A549 treated with ZK216348 at 1 μM for 4 hours (cell line): Measurements from ENCODE around the gene UHRF2. TPM values are rescaled to one million over a fixed set of nuclear protein-coding genes. Genes with fewer than 3 reads are reported as not detected.

ENCODE experiments used
- total RNA-seq: library from RNA; stranded (reverse); fragments of 200-300 nt; extraction: Qiagen RNA extraction; gene quantifications from 5 replicates; pipeline ENCODE4 v1.2.3, GENCODE V29; 2022; ENCODE audit warnings: low read depth

The UHRF2 gene
- total RNA-seq, result 19.9 to 33.7 TPM (median 33.5 TPM) in 5 replicates

GRCh38 chr9:6412487-6413364, at the start of gene UHRF2:
Gene UHRF2, plus strand, starts transcription at chr9:6413199. Its CDS starts 292 bp downstream, at chr9:6413491.

Other genes with a start within 250 kb of the UHRF2 start
- gene IL33, start 197.4 kb upstream of the UHRF2 start, total RNA-seq, result 0.25 to 1.2 TPM (median 0.33 TPM) in 5 replicates
- gene TPD52L3, start 84.8 kb upstream of the UHRF2 start, total RNA-seq, result not detected in 5 replicates
- 13.6 to 14.5 TPM (median 14.1 TPM) in 5 replicates for gene GLDC, start 232.5 kb downstream of the UHRF2 start, total RNA-seq